Left lung (tissue), 10 donors: ENCODE data around the gene OR5AC2. TPM values are rescaled to one million over a fixed set of nuclear protein-coding genes. Genes with fewer than 3 reads are reported as not detected.

Source experiments
- ATAC-seq: fragments of 200-7000 bp; cut with Tn5 transposase; one replicate; pipeline ENCODE4 v1.9.1; 2020; ENCODE audit warnings: moderate library complexity
- DNase-seq, 4 donors: peaks; one replicate each; pipeline ENCODE4 v3.0.0-alpha.2; 2013 to 2020
- H3K27ac ChIP-seq, 2 donors: fragments of 200-600 bp; sonication (generic) in 1 of 2; one replicate each; pipeline versions ENCODE4 v1.5.0 to v1.8.0; 2020 to 2021
- H3K27me3 ChIP-seq, 2 donors: fragments of 200-600 bp; sonication (generic) in 1 of 2; one replicate each; pipeline versions ENCODE4 v1.5.0 to v1.8.0; 2020 to 2021
- H3K36me3 ChIP-seq, 2 donors: fragments of 200-600 bp; sonication (generic) in 1 of 2; one replicate each; pipeline versions ENCODE4 v1.5.0 to v1.8.0; 2020 to 2021
- H3K4me1 ChIP-seq, 2 donors: fragments of 200-600 bp; one replicate each; pipeline ENCODE4 v1.8.0; 2021
- H3K4me3 ChIP-seq, 2 donors: fragments of 200-600 bp; sonication (generic) in 1 of 2; one replicate each; pipeline versions ENCODE4 v1.5.0 to v1.8.0; 2020 to 2021; ENCODE audit warnings: mild to moderate bottlenecking in 1 of 2
- H3K9me3 ChIP-seq, 2 donors: fragments of 200-600 bp; sonication (generic) in 1 of 2; one replicate each; pipeline versions ENCODE4 v1.5.0 to v1.8.0; 2020 to 2021
- intact Hi-C, 2 donors: fragments of 100-400 bp; cut with DNase I; formaldehyde crosslinking; loops; one replicate each; pipeline versions ENCODE4 v1.11.2 to v1.14.2; 2022
- polyA plus RNA-seq, 6 donors: library from polyadenylated mRNA; unstranded; fragments of 120-200 nt; gene quantifications; one replicate each; pipeline ENCODE4 v1.2.1, GENCODE V29; 2013; ENCODE audit not compliant: insufficient read length in 6 of 6
- total RNA-seq, 2 donors: library from RNA; stranded (reverse); fragmentation: NEBNext Ultra II Directional; extraction: Animal tissue kit (Norgen Biotek cat#: 25700); gene quantifications; one replicate each; pipeline ENCODE4 v1.2.1, GENCODE V29; 2021
- TF ChIP-seq, protein P1 (sequence below), 2 donors: fragments of 200-600 bp; sonication (generic) in 1 of 2; IDR thresholded peaks; one replicate each; pipeline versions ENCODE4 v1.5.0 to v1.8.0; 2021; ENCODE audit warnings: antibody characterized with exemption in 2 of 2
- donor health status: DM: no; HTN: yes; CAD: no.
- donor health status: DM: no; HTN: no; CAD: no.

OR5AC2 gene
- total and polyA plus RNA-seq, 8 donors, result not detected

GRCh38 chr3:98058244-98058960, 28.6 kb upstream of the OR5AC2 start:
- H3K4me1 ChIP-seq, result no peaks in the 10 kb centered on the region
- no peak overlapping the region for H3K4me3 ChIP-seq
- TF ChIP-seq, protein P1, sequence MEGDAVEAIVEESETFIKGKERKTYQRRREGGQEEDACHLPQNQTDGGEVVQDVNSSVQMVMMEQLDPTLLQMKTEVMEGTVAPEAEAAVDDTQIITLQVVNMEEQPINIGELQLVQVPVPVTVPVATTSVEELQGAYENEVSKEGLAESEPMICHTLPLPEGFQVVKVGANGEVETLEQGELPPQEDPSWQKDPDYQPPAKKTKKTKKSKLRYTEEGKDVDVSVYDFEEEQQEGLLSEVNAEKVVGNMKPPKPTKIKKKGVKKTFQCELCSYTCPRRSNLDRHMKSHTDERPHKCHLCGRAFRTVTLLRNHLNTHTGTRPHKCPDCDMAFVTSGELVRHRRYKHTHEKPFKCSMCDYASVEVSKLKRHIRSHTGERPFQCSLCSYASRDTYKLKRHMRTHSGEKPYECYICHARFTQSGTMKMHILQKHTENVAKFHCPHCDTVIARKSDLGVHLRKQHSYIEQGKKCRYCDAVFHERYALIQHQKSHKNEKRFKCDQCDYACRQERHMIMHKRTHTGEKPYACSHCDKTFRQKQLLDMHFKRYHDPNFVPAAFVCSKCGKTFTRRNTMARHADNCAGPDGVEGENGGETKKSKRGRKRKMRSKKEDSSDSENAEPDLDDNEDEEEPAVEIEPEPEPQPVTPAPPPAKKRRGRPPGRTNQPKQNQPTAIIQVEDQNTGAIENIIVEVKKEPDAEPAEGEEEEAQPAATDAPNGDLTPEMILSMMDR (IDR thresholded peaks at IDR 0.05), result no peak
- no peaks in the 10 kb centered on the region for H3K36me3 ChIP-seq
- peak in 1 of 4 donors; percentile 30 for DNase-seq
- H3K27ac ChIP-seq, result no peak overlapping the region
- H3K27me3 ChIP-seq, result no peaks in the 10 kb centered on the region
- ATAC-seq, result peak; percentile 77
- H3K9me3 ChIP-seq, result no peaks in the 10 kb centered on the region
- intact Hi-C loops, result no loop called here

GRCh38 chr3:98068824-98069223, 18.1 kb upstream of the OR5AC2 start:
- TF ChIP-seq, protein P1 (IDR thresholded peaks at IDR 0.05), result no peak
- ATAC-seq (no peak), DNase-seq (no peak)
- H3K4me3 ChIP-seq, result no peak overlapping the region
- peaks cover 0 to 4% of the 10 kb centered on the region in 2 donors for H3K27me3 ChIP-seq
- H3K4me1 ChIP-seq, result no peaks in the 10 kb centered on the region
- H3K9me3 ChIP-seq, result no peaks in the 10 kb centered on the region
- no peaks in the 10 kb centered on the region for H3K36me3 ChIP-seq
- H3K27ac ChIP-seq, result no peak overlapping the region
- intact Hi-C loops, result no loop called here

GRCh38 chr3:98070840-98071239, 16.1 kb upstream of the OR5AC2 start:
- TF ChIP-seq, protein P1 (IDR thresholded peaks at IDR 0.05), result no peak

GRCh38 chr3:98073486-98073885, 13.5 kb upstream of the OR5AC2 start:
- intact Hi-C loops, result no loop called here
- DNase-seq, result no peak
- TF ChIP-seq, protein P1 (IDR thresholded peaks at IDR 0.05), result no peak
- H3K9me3 ChIP-seq, result no peaks in the 10 kb centered on the region
- H3K36me3 ChIP-seq, result no peaks in the 10 kb centered on the region
- no peak overlapping the region for H3K4me3 ChIP-seq
- no peak for ATAC-seq
- H3K27me3 ChIP-seq, result no peaks in the 10 kb centered on the region
- no peaks in the 10 kb centered on the region for H3K4me1 ChIP-seq
- H3K27ac ChIP-seq, result no peak overlapping the region

More at GRCh38 chr3:98070840-98071239, 16.1 kb upstream of the OR5AC2 start:
- H3K36me3 ChIP-seq, result no peaks in the 10 kb centered on the region
- ATAC-seq, result no peak
- H3K27me3 ChIP-seq, result no peaks in the 10 kb centered on the region
- H3K4me3 ChIP-seq, result no peak overlapping the region
- intact Hi-C loops, result no loop called here
- H3K9me3 ChIP-seq, result no peaks in the 10 kb centered on the region
- no peak overlapping the region for H3K27ac ChIP-seq
- H3K4me1 ChIP-seq, result no peaks in the 10 kb centered on the region
- no peak for DNase-seq

DNA sequence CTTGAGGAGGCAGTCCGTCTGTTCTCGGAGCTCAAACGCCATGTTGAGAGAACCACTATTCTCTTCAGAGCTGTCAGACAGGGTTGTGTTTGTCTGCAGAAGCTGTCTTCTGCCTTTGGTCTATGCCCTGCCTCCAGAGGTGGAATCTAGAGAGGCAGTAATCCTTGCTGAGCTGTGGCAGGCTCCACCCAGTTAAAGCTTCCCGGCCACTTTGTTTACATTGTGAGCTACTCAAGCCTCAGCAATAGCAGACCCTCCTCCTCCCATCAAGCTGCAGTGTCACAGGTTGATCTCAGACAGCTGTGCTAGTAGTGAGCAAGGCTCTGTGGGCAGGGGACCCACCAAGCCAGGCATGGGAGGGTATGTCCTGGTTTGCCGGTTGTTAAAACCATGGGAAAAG, 8.9 kb downstream of the OR5AC2 start:
- DNase-seq (no peak), ATAC-seq (peak; percentile 53)
- Histone ChIP-seq H3K9me3 (peaks cover 0 to 5% of the 10 kb centered on the region in 2 donors), H3K27me3 (no peaks in the 10 kb centered on the region), H3K27ac (no peak overlapping the region), H3K36me3 (no peaks in the 10 kb centered on the region), H3K4me1 (no peaks in the 10 kb centered on the region), H3K4me3 (no peak overlapping the region)
- intact Hi-C loops, result no loop called here
- TF ChIP-seq, protein P1 (IDR thresholded peaks at IDR 0.05), result no peak
